Epithelial cell of alveolus of lung (primary cell): ENCODE data around the gene NIF3L1. TPM values are rescaled to one million over a fixed set of nuclear protein-coding genes. Genes with fewer than 3 reads are reported as not detected.

Source experiments
- total RNA-seq: library from RNA; depleted of rRNA; stranded (reverse); fragments of >200 nt; gene quantifications from 2 replicates; pipeline ENCODE4 v1.2.1, GENCODE V29; 2015

NIF3L1 gene, protein sequence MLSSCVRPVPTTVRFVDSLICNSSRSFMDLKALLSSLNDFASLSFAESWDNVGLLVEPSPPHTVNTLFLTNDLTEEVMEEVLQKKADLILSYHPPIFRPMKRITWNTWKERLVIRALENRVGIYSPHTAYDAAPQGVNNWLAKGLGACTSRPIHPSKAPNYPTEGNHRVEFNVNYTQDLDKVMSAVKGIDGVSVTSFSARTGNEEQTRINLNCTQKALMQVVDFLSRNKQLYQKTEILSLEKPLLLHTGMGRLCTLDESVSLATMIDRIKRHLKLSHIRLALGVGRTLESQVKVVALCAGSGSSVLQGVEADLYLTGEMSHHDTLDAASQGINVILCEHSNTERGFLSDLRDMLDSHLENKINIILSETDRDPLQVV
- 21.4 and 32.5 TPM in 2 replicates for total RNA-seq

DNA sequence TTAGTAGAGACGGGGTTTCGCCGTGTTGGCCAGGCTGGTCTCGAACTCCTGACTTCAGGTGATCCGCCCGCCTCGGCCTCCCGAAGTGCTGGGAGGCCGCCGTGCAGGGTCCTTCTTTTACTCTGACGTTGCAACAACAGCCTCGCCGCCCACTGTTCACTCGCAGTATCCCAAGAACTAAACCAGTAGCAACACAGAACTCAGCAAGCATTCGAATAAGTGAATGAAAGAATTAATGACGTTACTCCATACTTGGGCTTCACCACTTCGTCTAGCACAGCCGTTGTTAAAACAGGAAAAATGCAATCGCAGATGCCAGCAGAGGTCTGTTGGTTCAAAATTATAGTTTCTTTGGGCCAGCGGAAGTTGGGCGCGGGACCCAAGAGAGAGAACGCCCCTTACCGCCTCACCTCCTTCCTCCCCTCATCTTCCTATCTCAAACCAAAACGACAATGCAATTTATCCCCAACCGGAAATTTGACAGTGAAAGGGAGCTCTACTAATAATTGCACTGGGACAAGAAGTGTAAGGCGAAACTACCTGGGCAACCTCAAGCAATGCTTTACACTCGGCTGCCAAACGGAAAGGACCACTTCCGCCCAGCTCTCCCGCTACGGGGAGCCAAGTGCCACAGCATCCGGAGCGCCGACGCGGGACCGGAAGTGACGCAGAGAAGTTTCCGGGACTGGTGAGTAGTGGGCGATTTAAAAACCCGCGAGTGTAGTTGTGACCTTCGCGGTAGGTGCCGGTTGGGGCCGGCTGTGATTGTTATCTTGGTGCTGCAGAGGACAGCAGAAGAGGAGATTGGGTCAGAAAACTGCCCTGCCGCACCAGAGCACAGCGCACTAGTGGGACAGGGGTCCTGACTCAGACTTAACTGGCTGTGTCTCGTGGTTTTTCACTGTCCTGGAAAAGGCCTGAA lies at the start of gene NIF3L1, which contains the start of gene PPIL3:
NIF3L1 (plus strand) TSS at position 668 of the 922 bp plus-strand sequence. CDS start 2,573 bp downstream, outside the sequence.
PPIL3 (minus strand) TSS at position 374 of the 922 bp plus-strand sequence. CDS start 1,462 bp downstream, outside the sequence.

DNA sequence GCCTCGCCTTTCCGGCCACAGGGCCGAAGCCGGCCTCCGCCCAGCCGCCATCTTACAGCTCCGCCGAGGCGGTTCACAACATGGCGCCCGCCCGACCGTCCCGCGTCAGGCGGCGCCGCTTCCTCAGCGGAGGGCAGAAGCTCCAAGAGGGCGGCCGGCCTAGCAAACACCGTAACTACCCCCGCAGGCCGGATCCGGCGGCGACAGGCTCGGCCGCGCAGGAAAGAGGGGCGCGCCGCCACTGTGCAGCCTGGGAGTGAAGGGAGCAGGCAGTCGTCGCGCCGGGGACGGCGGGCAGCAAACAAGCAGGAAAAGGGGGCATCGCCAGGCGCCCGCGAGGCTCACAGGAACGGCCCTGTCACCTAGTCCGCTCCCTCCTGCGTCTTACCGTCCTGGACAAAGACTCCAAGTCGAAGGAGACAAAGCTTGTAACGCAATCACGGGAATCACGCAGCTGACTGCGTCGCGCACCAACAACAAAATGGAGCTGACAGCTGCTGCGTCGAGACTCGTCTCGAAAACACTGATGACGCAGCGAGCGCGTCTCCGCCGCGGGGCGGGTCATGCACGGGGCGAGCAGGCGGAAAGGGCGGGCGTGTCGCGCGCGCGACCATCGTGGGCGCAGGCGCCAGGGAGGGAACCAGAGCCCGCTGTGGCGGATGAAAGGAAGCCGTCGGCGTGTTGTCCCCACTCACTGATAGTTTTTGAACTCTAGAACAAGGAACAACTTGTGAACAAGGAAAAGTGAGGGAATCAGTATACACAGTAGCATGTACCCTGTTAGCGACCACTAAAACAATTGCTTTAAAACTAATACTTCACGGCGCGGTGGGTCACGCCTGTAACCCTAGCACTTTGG lies 24.8 kb upstream of the NIF3L1 start, which contains the start of gene CLK1:
CLK1 (minus strand) TSS at position 483 of the 859 bp plus-strand sequence. CDS start 2,796 bp downstream, outside the sequence.

Other genes with a start within 250 kb of the NIF3L1 start
- gene BZW1, start 77.5 kb upstream of the NIF3L1 start, total RNA-seq: 278 and 528 TPM in 2 replicates
- 13.8 and 64.9 TPM in 2 replicates for gene CLK1, start 24.7 kb upstream of the NIF3L1 start, total RNA-seq
- gene PPIL3, start 294 bp upstream of the NIF3L1 start, total RNA-seq: 41.5 and 104 TPM in 2 replicates
- gene ORC2, start 74.3 kb downstream of the NIF3L1 start, total RNA-seq: 8.0 and 10.7 TPM in 2 replicates
- 2.7 and 4.2 TPM in 2 replicates for gene HYCC2, start 182.3 kb downstream of the NIF3L1 start, total RNA-seq
- 60.0 and 66.7 TPM in 2 replicates for gene NDUFB3, start 182.6 kb downstream of the NIF3L1 start, total RNA-seq
- gene CFLAR, start 226.8 kb downstream of the NIF3L1 start, total RNA-seq: 23.7 and 62.8 TPM in 2 replicates